HG02588 (cell line): ENCODE data around the gene RALY.

Source experiments
- ATAC-seq: cut with Tn5 transposase; IDR thresholded peaks from one replicate; pipeline ENCODE4 v1.9.1; 2021; ENCODE audit warnings: mild to moderate bottlenecking, moderate library complexity; ENCODE audit not compliant: unreplicated experiment

RALY gene

DNA sequence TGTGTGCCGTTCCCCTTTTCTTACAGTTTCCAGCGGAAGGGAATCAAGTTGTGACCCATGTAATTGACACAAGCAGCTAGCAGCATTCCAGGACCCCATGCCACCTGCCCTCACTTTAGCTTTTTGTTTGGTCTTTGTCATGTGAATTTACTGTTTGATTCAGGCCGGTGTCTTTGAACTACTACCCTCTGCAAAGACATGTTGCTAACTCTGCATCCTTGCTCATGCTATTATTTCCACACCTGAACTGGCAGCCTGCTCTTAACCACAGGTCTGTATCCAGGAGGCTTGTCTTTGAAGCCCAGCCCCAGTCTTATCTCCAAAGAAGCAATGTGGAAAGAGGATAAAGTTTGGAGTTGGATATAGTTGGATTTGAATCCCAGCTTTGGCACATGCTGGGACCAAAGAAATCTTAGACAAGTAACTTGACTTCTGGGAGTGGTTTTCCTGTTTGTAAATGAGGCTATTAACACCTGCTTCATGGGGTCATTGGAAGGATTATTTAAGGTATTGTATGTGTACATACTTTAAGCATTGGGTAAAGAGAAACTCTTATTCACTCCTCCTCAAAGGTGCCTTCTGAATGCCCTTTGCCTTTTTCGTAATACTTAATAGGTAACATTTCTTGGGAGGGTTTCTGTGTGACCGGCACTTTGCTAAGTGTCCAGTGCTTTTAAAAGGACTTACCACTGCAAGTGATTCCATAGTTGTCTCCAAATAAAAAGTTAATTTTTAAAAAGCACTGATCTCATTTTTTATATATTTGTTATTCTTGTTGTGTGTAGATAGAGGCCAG, 52.4 kb downstream of the RALY start:
- no peak for ATAC-seq

DNA sequence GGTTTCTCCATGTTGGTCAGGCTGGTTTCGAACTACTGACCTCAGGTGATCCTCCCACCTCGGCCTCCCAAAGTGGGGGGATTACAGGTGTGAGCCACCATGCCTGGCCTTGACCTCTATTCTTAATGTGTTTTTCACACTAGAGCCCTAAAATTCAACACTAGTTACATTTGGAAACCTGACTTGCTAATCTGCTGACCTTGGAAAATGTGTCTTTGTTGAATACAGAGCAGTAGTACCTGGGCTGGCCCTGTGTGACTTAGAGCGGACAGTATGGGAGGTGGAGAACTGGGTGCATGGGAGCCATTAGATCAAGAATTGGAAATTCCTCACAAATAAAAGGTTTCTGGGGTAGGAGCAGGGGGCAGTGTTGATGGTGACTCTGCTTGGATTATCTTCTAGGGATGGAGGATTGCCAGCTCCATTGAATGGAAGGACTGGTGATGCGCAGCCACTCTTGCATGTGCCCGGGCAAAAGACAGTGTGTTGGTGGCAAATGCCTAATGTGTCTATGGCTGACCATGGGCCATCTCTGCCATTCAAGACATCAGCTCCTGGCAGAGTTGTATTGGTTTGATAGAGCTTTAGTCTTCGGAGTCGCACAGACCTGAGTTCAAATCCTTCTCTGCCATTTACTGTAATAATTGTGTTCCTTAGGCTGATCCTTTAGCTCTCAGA, 53.4 kb downstream of the RALY start:
- ATAC-seq, result no peak

DNA sequence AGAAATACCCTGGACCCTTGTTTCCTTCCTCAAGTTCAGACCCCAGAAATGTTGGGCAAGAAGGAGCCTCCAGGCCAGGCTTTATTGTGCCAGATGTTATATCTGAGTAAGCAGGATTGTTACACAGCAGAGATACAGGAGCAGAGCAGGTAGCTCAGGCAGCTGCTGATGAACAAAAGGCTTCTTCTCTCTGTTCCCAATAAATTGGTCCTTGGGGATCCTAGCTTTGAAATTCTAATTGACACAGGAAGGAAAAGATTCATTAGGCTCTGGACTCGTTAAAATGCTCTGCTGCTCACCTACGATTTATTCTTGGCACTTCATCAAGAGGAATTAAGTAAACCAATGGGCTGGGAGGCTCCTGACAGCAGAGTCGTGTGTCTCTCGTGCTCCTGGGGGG, 54.2 kb downstream of the RALY start:
- ATAC-seq, result no peak

DNA sequence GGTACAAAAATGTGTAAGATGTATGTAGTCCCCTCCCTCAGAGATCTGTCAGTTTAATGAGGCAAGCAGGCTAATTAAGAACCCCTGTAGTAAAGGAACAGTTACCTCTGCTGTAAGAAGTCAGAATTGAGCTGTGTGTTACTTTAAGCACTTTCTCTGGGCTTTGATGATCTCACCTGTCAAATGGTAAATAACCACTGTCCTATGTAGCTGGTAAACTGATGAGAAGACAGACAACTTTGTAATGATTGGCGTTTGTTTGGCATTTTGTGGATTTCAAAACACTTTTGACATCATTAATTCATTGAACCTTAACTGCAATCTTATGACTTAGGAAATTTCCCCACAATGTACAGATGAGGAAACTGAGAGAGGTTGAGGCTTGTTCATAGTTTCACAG, 55.7 kb downstream of the RALY start:
- ATAC-seq, result no peak

DNA sequence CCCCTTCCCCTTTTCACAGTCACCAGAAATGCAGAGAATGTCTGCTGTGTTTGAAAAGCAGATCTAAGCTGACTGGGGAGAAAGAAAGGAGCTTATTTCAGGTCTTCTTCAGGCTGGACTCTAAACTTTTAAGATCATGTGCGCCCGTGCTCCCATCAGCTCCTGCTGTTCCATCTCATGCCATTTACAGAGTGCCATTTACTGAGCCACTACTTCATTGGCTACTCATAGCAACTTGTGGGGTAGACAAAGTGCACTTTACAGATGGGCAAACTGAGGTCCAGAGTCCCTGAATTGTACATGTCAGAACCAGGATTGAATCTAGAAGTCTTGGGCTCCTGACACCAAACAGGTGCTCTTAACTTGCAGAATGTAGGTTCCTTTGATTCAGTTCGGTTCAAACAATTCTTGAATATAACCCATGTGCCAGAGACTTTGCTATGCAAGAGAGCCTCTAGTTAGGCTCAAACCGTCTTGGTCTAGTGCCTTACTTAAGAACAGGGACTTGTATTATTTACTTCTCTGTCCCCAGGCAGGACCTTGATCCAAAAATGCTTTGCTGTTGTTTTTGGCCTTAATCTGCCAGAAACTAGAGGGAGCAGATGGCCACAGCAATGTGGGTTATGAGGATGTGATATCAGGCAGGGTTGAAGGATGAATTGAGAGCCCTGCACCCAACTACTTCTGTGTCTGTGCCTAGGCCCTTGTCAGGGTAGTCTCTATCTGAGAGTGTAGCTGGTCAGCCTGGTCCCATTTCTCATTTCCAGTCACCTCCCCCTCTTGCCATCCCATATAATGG, 56.4 kb downstream of the RALY start:
- ATAC-seq, result no peak

DNA sequence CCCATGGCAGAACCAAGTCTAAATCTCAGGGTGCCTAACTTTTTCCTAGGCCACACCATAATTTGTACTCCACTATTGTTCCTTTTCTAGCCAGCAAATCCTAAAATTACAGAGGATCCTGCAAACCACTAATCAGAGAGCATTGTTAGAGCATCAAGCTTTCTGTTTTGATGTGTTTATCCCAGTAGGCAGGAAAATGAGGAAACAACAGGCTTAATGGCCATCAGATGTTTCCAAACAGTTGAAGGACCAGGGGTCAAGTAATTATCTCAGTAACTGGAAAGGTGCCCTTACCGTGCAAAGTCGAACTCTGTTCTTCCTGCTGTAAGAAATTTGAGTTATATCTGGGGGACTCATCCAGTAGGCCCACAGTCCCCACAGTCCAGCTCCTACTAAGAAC, 58.7 kb downstream of the RALY start:
- no peak for ATAC-seq

DNA sequence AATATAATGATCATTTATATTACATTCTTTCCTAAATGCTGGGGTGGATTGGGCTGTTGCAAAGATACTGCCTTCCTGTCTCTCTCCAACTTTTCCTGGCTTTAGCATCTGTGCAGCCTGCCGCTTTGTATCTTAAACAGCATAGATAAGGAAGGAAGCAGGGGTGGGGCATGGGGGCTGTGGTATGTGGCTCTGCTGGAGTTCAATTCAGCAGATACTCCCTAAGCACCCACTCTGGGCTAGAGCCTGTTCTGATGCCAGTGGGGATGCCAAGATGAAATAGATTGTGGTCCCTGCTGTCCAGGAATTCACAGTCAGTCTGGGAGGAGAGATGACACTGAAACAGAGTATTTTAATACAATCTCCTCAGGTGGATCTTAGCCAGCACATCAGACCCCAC, 61.6 kb downstream of the RALY start:
- no peak for ATAC-seq

DNA sequence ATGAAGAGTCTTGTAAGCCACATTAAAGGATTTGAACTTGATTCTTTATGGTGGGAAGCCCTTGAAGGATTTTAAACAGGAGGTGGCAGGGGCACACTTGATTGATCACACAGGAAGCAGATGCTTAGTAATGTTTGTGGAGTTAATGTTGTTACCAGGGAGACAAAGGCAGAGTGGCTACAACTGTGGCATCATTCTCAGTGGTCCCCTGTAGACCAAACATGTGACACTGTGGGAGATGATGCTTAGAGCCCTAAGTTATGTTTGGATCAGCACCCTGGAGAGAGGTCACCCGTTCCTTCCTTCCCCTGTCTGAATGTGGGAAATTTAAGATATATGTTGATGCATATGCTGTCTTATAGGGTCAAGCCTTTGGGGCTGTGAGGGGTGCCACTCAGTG, 65.1 kb downstream of the RALY start:
- ATAC-seq, result no peak

DNA sequence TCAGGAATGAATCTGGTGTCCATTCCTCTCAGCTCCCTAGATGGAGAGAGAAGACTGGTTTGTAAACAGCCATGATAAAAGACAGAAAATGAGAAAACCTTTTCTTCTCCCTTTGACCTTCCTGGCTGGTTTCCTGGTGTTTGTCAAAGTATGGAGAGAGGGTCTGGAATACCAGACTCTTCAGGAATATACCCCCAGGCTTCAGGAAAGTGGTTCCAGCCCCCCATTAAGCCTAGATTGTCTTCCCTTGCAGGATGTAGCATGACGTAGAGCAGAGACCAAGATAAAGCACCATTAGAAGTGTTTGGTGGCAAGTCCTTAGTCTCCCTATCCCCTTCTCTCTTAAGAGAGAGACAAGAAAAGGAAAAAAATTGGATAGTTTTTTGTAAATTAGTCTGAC, 67.3 kb downstream of the RALY start:
- no peak for ATAC-seq

DNA sequence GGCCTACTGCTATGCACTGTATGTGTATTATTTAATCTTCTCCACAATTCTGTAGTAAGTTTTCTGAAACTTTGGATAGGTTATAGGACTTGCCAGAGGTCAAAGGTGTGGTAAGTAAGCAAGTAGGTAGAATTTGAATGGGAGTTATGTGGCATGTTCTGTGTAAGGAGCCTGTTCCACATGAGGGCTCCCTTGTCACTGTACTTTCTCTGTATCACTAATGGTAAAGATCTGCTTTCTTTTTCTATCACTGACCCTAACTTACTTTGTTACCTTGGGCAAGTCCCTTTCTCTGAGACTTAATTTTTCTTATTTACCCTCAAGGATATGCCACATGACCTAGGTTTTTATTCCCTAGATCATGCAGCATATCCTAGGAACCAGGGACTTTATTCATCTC, 68.0 kb downstream of the RALY start:
- no peak for ATAC-seq

DNA sequence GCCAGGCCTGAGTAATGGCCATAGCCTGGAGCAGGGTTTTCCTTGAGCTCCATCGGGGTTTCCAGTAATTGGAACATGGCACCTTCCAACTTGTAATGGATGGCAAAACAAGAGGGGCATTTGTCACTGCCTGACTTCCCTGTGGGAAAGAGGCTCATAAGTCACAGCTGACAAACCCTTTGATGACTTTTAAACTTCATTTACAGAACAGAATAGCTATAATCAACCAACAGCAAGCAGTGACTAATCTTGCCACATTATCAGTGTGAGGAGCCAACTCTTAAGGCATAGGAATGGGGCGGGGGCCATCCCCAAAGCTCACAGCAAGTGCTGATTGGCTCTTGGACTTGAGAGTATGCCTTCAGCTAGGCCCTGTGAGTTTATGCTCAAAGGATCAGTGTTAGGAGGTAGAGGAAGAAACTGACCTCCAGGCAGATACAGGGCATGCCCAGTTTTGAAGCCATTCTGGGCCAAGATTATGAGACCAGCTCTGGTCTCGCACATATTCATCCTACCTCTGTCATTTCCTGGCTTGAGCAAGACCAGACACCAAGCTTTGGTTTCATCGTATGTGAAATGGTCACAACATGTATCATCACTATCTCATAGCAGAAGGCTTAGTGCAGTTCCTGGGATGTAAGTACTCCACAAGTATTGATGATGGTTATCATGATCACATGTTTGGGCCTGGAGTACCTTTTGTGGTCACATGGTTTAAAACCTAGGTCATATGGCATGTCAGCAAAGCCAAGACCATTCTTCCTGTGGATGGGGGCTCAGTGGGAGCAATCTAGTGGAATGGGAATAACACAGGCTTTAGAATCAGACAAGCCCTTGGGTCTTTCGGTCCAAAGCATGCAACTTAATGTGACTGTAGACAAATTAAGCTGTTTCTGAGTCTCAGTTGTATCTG, 69.1 kb downstream of the RALY start:
- no peak for ATAC-seq

DNA sequence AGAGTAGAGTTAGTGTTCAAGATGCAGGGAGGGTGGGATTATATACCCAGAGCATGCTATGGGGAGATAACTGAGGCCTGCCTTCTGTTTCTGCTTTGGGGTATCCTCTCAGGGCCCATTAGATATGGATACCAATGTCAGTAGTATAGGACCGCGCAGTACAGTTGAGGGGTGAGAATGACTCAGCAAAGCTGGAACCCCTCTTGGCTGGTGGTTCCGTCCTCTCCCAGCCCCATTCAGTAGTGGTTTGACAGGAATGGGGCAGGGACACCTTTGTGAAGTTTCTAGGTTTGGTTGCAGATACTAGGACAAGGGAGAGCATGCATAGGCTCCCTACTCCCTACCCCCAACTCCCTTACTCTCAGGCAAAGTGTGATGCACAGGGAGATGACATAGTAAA, 70.6 kb downstream of the RALY start:
- ATAC-seq, result no peak

DNA sequence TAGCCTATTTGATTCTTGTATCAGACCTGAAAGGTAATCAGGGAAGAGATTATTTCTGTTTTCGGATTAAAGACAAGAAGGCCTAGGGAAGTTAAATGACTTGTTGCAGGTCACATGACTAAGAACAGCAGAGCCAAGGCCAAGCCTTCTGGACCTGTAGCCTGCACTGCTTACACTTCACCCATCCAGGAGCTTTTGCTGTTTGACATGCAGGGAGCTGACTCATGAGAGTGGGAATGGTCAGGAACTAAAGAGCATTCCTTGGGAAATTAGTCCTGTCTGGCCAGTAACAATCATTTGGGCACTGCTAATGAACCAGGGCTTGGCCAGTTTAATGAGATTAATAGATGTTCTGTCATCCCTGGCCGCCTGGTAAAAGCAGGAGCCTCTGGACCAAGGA, 71.5 kb downstream of the RALY start:
- no peak for ATAC-seq

DNA sequence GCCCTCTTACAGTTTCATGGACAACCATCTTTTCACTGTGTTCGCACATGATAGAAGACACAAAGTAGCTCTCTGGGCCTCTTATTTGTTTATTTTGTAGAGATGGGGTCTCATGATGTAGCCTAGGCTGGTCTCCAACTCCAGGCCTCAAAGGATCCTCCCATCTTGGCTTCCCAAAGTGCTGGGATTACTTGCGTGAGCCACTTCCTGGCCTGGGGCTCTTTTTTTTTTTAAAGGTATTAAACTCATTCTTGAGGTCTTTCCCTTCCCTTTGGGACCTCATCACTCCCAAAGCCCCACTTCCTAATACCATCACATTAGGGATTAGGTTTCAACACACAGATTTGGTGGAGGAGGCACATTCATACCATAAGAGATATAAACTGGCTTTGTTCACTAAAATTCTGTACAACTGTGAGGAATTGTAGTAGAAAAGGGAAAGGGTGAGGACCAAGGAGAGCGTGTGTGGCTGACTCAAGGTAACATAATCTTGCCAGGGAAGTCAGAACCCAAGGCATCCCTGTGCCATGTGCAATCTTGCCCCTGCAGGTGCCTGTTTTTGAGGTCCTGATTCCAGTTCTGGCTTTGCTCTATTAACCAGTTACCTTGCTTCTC, 72.9 kb downstream of the RALY start:
- no peak for ATAC-seq

DNA sequence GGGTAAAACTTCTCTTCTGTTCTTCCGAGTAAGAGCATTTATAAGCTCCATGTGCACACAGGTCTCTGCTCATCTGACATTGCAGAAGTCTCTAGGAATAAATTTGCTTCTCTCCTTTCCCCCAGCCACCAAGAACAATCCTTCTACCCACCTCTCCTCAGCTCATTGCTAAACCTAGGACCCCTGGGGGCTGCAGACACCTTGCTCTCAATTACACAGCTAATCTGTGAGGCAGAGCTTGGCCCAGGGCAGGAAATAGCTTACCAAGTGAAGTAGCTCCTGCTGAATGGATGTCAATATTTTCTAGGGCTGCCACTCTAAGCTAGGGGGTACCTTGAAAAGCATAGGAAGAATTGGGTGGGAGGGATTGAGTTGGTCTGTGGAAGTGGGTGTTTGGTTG, 74.3 kb downstream of the RALY start:
- ATAC-seq, result no peak

DNA sequence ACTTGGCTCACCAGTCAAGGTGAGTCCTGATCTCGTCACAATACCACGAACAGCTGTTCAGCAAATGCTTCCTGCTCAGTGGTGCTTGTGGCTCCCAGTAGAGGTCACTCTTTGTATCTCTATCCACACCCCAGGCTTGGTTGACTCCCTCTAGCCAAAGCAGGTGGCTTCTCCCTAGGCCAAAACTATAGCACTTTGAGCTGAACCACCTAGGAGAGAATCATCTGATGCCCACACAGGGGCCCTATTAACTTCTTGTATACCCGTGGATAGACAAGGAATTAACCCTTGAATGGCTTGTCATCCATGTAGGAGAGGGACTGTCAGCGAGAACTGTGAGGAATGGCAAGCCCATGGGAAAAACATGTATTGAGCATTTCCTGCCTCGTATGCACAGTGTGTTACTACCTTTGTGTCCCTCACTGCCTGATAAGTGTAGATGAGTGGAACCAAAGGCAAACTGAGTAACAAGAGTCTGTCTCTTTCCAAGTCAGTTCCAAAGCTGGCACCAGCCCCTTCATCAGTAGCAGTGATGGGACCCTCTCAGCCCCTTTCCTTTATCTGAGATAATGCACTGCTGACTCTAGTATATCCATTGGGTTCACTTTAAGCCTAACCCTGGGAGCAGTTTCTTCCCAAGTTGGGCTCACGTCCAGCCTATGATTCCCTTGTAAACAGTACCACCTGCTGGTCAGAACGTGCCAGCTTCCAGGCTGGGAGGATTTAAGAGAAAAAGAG, 75.8 kb downstream of the RALY start:
- no peak for ATAC-seq

DNA sequence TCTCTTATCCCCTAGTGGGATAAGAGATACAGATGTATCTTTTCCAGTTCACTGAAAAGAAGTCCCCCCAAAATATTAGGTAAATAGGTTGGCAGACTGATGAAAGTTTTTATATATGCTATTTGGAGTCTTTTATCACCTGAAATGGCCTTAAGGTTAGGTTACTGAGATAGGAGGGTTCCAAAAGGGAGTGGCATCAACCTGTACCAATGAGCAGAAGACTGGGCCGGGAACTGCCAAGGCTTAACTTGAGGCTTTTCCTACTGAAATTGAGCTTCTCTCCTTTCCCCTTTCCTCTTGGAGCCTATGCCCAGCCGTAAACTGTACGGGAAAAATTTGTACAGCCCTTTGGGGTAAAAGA, 76.3 kb downstream of the RALY start:
- ATAC-seq, result no peak

DNA sequence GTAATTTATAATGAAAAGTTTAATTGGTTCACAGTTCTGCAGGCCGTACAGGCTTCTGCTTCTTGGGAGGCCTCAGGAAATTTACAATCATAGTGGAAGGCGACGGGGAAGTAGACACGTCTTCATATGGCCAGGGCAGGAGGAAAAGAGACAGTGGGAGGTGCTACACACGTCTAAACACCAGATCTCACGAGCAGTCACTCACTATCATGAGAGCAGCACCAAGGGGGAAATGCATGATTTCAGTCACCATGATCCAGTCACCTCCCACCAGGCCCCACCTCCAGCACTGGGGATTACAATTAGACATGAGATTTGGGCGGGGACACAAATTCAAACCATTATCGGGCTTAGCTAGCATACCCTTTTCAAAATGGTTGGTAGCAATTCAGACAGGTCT, 77.1 kb downstream of the RALY start:
- no peak for ATAC-seq

DNA sequence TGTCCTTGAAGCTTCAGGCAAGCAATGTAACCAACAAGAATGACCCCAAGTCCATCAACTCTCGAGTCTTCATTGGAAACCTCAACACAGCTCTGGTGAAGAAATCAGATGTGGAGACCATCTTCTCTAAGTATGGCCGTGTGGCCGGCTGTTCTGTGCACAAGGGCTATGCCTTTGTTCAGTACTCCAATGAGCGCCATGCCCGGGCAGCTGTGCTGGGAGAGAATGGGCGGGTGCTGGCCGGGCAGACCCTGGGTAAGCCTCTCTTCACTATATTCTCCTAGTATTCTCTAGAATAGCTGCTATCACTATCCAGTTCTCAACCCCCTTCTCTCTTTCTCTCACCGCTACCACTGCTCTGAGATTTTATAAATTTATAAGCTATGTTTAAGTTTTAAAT, 78.4 kb downstream of the RALY start:
- ATAC-seq, result no peak

DNA sequence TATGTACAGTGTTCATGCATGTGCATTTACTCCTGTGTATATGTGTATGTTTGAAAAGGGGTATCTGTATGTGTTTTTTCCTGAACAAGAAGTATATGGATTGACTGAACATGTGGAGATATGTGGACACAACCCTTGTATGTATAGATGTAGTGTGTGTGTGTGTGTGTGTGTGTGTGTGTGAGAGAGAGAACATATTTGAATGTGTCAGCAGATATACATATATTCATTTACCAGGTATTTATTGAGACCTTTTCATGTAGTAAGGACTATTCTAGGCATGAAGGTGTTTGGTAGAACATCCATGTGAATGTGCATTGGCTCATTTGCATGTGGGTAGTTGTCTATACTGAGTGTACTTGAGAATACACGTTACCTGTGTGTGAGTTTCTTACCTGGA, 79.1 kb downstream of the RALY start:
- ATAC-seq, result no peak
